Activated gamma-delta T cell (primary cell): ENCODE results near the gene PNMA1.

Experiments used
- DNase-seq: peaks from one replicate; lab custom pipeline; 2025; lab: John Stamatoyannopoulos, UW

The PNMA1 gene

GRCh38 chr14:73751157-73751691, 37.0 kb upstream of the PNMA1 start:
- no peak for DNase-seq

- DNase-seq, result no peak
These were observed 36.3 kb upstream of the PNMA1 start for GRCh38 chr14:73750531-73750901.

- no peak for DNase-seq
These were observed 35.7 kb upstream of the PNMA1 start for GRCh38 chr14:73749706-73750530.

GRCh38 chr14:73748858-73749357, 34.7 kb upstream of the PNMA1 start:
- DNase-seq, result no peak

GRCh38 chr14:73747379-73748211, 33.4 kb upstream of the PNMA1 start:
- no peak for DNase-seq

GRCh38 chr14:73746520-73747378, 32.6 kb upstream of the PNMA1 start:
- DNase-seq, result no peak

- DNase-seq, result no peak
These were observed 31.7 kb upstream of the PNMA1 start for GRCh38 chr14:73745571-73746519.

GRCh38 chr14:73744874-73745529, 30.8 kb upstream of the PNMA1 start:
- DNase-seq, result no peak

GRCh38 chr14:73744175-73744867, 30.1 kb upstream of the PNMA1 start:
- DNase-seq, result no peak

GRCh38 chr14:73743431-73743931, 29.3 kb upstream of the PNMA1 start:
- DNase-seq, result peak; percentile 28

GRCh38 chr14:73742520-73743238, 28.5 kb upstream of the PNMA1 start:
- no peak for DNase-seq

GRCh38 chr14:73741876-73742519, 27.8 kb upstream of the PNMA1 start:
- no peak for DNase-seq

GRCh38 chr14:73741386-73741875, 27.2 kb upstream of the PNMA1 start:
- peak; percentile 51 for DNase-seq

GRCh38 chr14:73740618-73741326, 26.6 kb upstream of the PNMA1 start:
- no peak for DNase-seq

- DNase-seq, result no peak
These were observed 25.9 kb upstream of the PNMA1 start for GRCh38 chr14:73739899-73740617.

GRCh38 chr14:73739174-73739898, 25.2 kb upstream of the PNMA1 start:
- DNase-seq, result no peak
